SJSA1 (cell line): ENCODE measurements around the gene PRKN. TPM values are rescaled to one million over a fixed set of nuclear protein-coding genes. Genes with fewer than 3 reads are reported as not detected.

Source experiments
- DNase-seq, 2 experiments: peaks; one replicate each; pipeline ENCODE4 v3.0.0-alpha.2; 2015 to 2020; ENCODE audit warnings: low spot score in 2 of 2, low read depth in 1 of 2
- H3K27ac ChIP-seq: fragments of 250-450 bp; sonication (Bioruptor Pico); 2 replicates; pipeline ENCODE4 v1.5.1; 2020; ENCODE audit warnings: mild to moderate bottlenecking, moderate library complexity
- H3K27me3 ChIP-seq: fragments of 250-450 bp; sonication (Bioruptor Pico); replicated peaks from 2 replicates; pipeline ENCODE4 v1.5.1; 2020; ENCODE audit warnings: mild to moderate bottlenecking, moderate library complexity
- H3K36me3 ChIP-seq: fragments of 250-450 bp; sonication (Bioruptor Pico); 2 replicates; pipeline ENCODE4 v1.5.1; 2020; ENCODE audit warnings: mild to moderate bottlenecking
- H3K4me1 ChIP-seq: fragments of 250-450 bp; sonication (Bioruptor Pico); replicated peaks from 2 replicates; pipeline ENCODE4 v1.6.1; 2021; ENCODE audit warnings: mild to moderate bottlenecking
- H3K4me3 ChIP-seq: fragments of 250-450 bp; sonication (Bioruptor Pico); 2 replicates; pipeline ENCODE4 v1.5.1; 2020; ENCODE audit warnings: mild to moderate bottlenecking
- H3K9me3 ChIP-seq: fragments of 250-450 bp; sonication (Bioruptor Pico); replicated peaks from 2 replicates; pipeline ENCODE4 v1.5.1; 2020; ENCODE audit warnings: mild to moderate bottlenecking
- total RNA-seq: library from RNA; depleted of rRNA; stranded (reverse); fragments of >200 nt; shearing (Covaris generic); gene quantifications from 2 replicates; pipeline ENCODE4 v1.2.3, GENCODE V29; 2014

The PRKN gene
- total RNA-seq, 1 experiment from 2014 or later = not detected

DNA sequence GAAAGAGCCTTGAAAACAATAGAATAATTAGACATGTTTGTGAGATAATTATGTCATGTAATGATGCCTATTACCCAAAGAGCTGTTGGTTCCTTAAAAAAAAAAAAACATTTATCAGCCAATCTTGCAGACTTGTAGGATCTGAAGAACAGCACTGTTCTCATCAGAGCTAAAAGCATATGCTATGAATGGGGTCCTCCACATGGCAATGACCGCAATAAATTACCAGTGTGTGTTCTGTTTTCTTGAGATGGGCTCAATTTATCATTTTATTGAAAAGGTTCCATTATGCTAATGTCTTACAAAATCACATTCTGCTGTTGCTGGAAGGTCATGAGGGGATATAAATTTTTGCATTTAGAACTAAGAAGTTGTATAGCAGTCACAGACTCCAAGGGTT is 484.7 kb downstream of the PRKN start:
- H3K9me3 ChIP-seq = no peaks in the 10 kb centered on the region; the same call in 1 of the 2 replicates
- no peaks in the 10 kb centered on the region for H3K4me1 ChIP-seq
- no peak overlapping the region for H3K27ac ChIP-seq
- DNase-seq = no peak
- H3K4me3 ChIP-seq = no peak overlapping the region
- H3K27me3 ChIP-seq = no peaks in the 10 kb centered on the region
- no peaks in the 10 kb centered on the region for H3K36me3 ChIP-seq

DNA sequence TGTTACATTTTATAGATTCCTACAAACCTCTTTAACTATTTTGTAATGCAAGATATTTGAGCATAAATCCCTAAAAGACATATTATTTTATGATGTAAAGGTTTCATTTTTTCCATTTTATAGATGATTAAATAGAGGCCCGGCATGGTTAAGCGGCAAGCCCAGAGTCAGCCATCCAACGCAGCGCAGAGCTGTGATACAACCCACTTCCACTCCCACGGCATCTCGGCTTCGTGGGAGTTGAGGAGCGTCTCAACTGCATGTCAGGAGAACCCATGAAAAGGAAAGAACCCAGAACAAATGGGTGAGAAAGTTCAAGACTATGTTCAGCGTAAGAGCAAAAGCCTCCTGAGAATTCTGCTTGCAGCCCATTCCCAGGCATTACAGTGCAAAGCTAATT is 488.2 kb downstream of the PRKN start:
- no peaks in the 10 kb centered on the region for H3K36me3 ChIP-seq
- no peak overlapping the region for H3K27ac ChIP-seq
- DNase-seq = no peak
- H3K9me3 ChIP-seq = no peaks in the 10 kb centered on the region; the same call in 1 of the 2 replicates
- H3K27me3 ChIP-seq = no peaks in the 10 kb centered on the region
- H3K4me3 ChIP-seq = no peak overlapping the region
- H3K4me1 ChIP-seq = no peaks in the 10 kb centered on the region

DNA sequence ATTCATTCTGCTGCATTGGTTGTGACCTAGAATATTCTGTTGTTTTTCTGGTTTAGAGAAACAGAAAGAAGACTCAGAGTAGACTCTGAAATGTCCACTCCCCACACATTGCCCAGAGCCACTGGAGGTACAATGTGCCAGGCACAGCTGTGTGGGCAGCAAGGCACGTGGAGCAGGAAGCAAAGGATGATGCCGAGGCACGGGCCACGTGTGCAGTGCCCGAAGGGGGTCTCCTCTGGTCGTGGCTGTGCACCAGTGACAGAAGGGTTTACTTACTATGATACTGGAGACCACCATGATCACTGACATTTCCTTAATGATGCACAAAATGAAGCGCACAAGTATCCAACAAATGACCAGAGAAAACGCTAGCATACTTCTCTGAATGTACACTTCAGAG is 488.9 kb downstream of the PRKN start:
- no peaks in the 10 kb centered on the region for H3K36me3 ChIP-seq
- no peaks in the 10 kb centered on the region for H3K4me1 ChIP-seq
- H3K27ac ChIP-seq = no peak overlapping the region
- H3K4me3 ChIP-seq = no peak overlapping the region
- no peaks in the 10 kb centered on the region; the same call in 1 of the 2 replicates for H3K9me3 ChIP-seq
- H3K27me3 ChIP-seq = no peaks in the 10 kb centered on the region
- no peak for DNase-seq

DNA sequence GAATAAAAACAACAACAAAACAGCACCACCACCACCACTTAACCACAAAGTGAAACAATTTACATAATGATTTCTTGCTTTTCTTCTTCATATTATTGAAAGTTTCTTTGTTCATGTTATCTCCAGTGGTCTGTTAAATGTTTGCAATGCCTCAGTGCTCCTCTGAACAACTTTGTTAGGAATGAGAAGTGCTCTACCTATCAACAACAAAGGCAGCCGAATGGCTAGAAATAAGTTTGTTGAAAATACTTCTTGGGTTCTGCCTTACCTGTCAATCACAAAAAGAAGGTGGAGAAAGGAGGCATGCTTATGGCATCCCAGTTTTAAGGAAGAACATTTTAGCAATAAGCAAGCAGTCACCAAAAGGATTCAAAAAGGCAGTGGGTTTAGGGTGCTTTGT is 490.2 kb downstream of the PRKN start:
- no peak for DNase-seq
- H3K4me1 ChIP-seq = no peaks in the 10 kb centered on the region
- no peaks in the 10 kb centered on the region for H3K27me3 ChIP-seq
- no peak overlapping the region for H3K4me3 ChIP-seq
- H3K36me3 ChIP-seq = no peaks in the 10 kb centered on the region
- no peak overlapping the region for H3K27ac ChIP-seq
- H3K9me3 ChIP-seq = no peaks in the 10 kb centered on the region; the same call in 1 of the 2 replicates

DNA sequence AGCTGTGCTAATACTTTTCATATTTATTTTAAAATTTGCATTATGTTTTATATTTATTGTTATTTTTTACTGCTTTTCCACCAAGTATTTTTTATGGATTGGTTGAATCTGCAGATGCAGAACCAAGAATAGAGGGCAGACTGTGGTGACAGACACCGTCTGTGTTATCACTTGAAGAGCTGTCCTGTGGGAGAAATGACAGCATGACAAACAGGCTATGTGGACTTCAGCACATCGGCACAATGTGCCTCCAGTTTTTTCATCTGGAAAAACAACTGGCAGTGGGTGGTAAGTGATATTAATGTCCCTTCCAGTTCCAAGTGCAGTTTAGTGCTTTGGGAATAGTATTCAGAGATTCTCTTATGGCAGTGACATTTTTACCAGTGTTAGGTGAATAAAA is 492.9 kb downstream of the PRKN start:
- no peak for DNase-seq
- Histone ChIP-seq H3K4me1 (no peaks in the 10 kb centered on the region), H3K27ac (no peak overlapping the region), H3K4me3 (no peak overlapping the region), H3K27me3 (no peaks in the 10 kb centered on the region), H3K9me3 (no peaks in the 10 kb centered on the region; the same call in 1 of the 2 replicates), H3K36me3 (no peaks in the 10 kb centered on the region)

DNA sequence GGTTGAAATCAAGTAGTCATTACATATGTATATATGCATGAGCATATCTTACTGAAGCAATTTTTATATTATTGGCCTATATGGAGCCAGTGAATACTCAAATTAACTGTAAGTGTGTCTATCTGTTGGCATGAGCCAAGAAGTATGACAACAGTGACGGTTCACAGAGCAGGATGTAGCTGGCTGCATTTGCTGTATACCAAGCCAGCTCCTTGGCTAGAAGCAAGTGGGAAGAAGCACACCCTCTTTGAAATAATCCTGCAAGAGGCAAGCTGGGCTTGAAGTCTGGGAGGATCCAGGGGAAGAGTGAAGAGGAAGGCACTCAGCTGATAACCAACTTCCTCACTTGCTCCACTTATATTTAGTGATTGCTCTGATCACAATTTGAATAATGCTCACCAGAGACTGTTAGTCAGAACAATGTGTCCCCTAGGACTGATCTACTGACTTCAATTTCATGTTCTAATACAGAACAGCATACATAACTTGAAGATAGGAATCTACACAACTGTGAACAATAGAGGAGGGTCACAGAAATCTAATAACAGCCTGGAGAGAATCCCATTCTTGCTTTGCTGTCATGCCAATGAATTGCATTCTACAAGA is 497.3 kb downstream of the PRKN start:
- H3K36me3 ChIP-seq = no peaks in the 10 kb centered on the region
- no peak overlapping the region for H3K4me3 ChIP-seq
- DNase-seq = no peak

DNA sequence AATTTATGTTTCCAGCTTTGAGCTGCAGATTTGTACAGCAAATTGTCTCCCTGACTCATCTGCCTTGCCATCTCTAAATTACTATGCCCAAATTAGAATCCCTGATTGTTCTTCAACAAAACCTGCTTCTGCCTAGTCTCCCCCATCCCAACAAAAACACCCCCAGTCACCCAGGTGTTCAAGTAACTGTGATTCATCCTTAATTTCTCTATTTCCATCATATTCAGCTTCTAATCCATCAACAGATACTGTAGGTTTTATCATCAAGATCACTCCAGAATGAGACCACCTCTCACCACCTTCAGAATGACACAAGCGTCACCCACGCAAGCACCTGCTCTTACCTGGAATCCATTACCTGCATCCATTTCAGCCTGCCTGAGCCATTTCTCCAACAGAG is 498.5 kb downstream of the PRKN start:
- no peaks in the 10 kb centered on the region; the same call in 1 of the 2 replicates for H3K9me3 ChIP-seq
- H3K4me1 ChIP-seq = no peaks in the 10 kb centered on the region
- no peak for DNase-seq
- H3K4me3 ChIP-seq = no peak overlapping the region
- no peaks in the 10 kb centered on the region for H3K36me3 ChIP-seq
- H3K27me3 ChIP-seq = no peaks in the 10 kb centered on the region
- no peak overlapping the region for H3K27ac ChIP-seq

More for the DNA sequence above, 497.3 kb downstream of the PRKN start:
- Histone ChIP-seq H3K4me1 (no peaks in the 10 kb centered on the region), H3K27ac (no peak overlapping the region), H3K27me3 (no peaks in the 10 kb centered on the region), H3K9me3 (no peaks in the 10 kb centered on the region; the same call in 1 of the 2 replicates)

DNA sequence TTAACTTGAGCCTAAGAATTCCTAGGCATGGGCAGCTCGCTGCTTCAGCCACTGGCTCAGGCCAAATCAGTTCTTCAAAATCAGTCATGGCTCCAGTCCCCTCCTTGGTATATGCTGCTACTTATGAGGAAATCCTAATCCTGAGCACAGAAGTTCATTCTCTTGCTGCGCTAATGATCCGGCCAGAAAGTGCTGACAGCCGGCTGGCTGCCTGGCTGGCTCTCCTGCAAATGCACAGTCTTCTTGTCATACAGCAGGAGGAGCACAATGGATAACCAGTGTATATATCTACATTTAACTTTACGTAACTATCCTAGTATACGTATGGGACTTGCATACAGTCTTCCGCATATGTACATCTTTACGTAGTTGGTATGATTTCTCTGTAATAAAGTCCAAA is 500.8 kb downstream of the PRKN start:
- no peaks in the 10 kb centered on the region for H3K4me1 ChIP-seq
- no peak overlapping the region for H3K4me3 ChIP-seq
- no peaks in the 10 kb centered on the region; the same call in 1 of the 2 replicates for H3K9me3 ChIP-seq
- no peak for DNase-seq
- H3K36me3 ChIP-seq = no peaks in the 10 kb centered on the region
- no peaks in the 10 kb centered on the region for H3K27me3 ChIP-seq
- H3K27ac ChIP-seq = no peak overlapping the region

DNA sequence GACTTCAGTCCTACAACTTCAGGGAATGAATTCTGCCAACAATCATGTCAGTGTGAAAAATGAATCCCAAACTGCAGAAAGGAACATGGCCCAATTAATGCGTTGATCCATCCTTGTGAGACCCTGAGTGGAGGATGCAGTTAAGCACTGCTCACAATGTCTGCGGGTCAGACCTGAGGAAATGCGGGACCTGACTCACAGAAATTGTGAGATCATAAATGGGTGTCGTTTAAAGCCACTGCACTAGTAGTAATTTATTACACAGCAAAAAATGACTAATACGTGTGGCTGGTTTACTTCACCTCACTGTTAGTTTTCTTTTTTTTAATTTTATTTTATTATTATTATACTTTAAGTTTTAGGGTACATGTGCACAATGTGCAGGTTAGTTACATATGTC is 505.0 kb downstream of the PRKN start:
- Histone ChIP-seq H3K36me3 (no peaks in the 10 kb centered on the region), H3K4me1 (no peaks in the 10 kb centered on the region), H3K9me3 (no peaks in the 10 kb centered on the region; the same call in 1 of the 2 replicates), H3K27ac (no peak overlapping the region), H3K4me3 (no peak overlapping the region), H3K27me3 (no peaks in the 10 kb centered on the region)
- no peak for DNase-seq

DNA sequence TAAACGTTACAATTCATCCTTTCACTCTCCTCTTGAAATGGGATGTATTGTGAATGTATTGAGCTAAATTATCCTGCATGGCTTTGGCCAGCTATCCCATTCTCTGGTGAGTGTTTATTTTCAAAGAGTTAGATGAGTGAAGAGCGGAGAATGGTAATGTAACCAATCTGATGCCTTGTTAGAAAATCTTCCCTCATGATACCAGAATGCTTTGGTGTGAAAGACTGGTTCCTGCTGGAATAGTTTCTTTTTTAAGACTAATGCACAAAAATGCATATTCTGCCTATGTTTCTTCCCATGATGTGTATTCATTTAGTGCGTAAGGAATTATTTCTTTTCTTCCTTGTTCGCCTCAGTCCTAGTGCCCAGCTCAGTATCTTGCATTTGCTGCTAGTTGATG is 506.7 kb downstream of the PRKN start:
- no peaks in the 10 kb centered on the region for H3K36me3 ChIP-seq
- no peaks in the 10 kb centered on the region for H3K27me3 ChIP-seq
- no peak overlapping the region for H3K27ac ChIP-seq

DNA sequence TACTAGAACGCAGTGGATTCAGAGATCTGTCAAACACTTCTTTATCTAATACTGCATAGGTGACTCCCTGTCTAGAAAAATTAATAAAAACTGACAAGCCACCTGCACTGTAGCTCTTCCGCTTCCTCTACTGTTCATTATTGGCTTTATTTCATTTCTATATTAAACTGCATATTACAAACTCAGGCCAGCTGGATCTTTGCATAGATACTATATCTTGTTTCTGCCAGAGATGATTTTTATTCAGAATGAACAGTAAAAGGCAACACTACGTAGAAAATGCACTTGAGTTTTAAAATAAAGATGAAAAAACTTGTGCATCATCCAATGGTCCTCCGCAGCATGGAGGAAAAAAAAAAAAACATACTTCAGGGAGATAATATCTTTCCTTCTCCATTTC is 508.3 kb downstream of the PRKN start:
- Histone ChIP-seq H3K27ac (no peak overlapping the region), H3K4me3 (no peak overlapping the region)
- DNase-seq = no peak

More for the DNA sequence above, 506.7 kb downstream of the PRKN start:
- H3K4me3 ChIP-seq = no peak overlapping the region
- DNase-seq = no peak
- H3K9me3 ChIP-seq = no peaks in the 10 kb centered on the region; the same call in 1 of the 2 replicates
- no peaks in the 10 kb centered on the region for H3K4me1 ChIP-seq

DNA sequence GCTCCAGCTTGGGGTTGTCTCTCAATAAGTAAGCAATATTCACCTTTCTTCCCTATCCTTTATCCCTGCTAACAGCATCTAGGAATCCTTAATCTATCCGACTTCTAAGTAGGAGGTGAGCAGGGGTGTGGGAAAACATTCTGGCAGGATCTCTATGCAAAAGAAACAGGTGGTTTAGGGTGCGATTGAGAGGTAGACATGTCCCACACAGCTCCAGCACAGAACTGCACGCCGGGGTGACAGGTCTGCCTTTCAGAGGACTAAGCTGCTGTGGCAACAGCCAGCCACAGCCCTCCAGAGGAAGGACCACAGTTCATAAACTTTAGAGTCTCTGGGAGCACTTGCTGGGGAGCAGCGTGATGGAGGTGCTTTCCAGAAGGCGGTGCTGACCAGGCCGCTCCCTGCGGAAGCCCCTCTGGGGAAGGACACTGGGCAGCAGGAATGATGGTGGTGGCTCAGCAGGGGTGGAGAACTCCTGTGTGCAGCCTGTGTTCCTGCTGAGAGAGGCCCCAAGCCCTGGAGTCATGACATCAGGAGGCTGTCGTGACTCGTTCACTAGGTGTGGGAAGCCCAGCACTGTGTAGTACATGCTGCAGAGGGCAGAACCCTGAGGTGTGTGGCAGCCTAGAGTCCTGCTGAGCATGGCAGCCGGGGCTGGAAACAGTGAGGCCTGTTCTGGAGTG is 509.6 kb downstream of the PRKN start:
- DNase-seq = no peak
- H3K9me3 ChIP-seq = no peaks in the 10 kb centered on the region; the same call in 1 of the 2 replicates
- H3K4me1 ChIP-seq = no peaks in the 10 kb centered on the region
- H3K27ac ChIP-seq = no peak overlapping the region
- H3K36me3 ChIP-seq = no peaks in the 10 kb centered on the region
- no peak overlapping the region for H3K4me3 ChIP-seq
- H3K27me3 ChIP-seq = no peaks in the 10 kb centered on the region

More for the DNA sequence above, 508.3 kb downstream of the PRKN start:
- Histone ChIP-seq H3K27me3 (no peaks in the 10 kb centered on the region), H3K36me3 (no peaks in the 10 kb centered on the region), H3K9me3 (no peaks in the 10 kb centered on the region; the same call in 1 of the 2 replicates), H3K4me1 (no peaks in the 10 kb centered on the region)

DNA sequence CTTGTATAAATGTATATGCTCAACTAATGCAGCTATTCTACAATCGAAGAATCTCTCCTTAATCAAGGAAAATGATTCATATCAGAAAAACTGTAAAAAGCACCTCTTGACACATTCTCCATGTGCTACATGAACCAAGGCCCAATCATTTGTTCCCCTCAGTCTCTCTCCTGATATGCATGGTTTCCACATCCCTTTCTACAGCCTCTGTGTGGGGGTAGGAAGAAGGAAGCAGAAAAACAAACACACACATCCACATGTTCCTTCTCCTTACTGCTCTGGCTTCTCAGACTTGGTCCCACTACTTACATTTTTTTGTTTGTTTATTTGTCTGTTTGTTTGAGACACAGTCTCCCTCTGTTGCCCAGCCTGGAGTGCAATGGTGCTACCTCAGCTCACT is 510.5 kb downstream of the PRKN start:
- H3K4me1 ChIP-seq = no peaks in the 10 kb centered on the region
- H3K36me3 ChIP-seq = no peaks in the 10 kb centered on the region
- DNase-seq = no peak
- no peak overlapping the region for H3K27ac ChIP-seq
- no peaks in the 10 kb centered on the region; the same call in none of the 2 replicates for H3K9me3 ChIP-seq
- no peaks in the 10 kb centered on the region for H3K27me3 ChIP-seq
- no peak overlapping the region for H3K4me3 ChIP-seq

DNA sequence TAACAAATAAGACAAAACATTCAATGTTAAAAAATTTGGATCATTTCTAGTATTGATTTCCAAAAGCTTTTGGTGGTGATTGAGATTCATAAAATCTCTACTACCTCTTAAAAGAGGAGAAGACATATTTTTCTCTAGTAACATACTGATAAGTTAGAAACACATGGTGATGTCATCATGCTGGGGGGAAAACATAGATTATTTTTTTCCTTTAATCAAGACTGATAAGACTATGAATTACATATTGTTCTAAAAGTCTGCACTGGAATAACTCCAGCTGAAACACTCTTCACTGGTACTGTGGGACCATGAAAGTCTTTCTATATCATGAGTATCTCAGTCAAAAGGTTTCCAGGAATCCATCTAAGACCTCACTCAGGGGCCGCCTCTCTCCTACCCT is 515.8 kb downstream of the PRKN start:
- no peaks in the 10 kb centered on the region for H3K36me3 ChIP-seq
- no peaks in the 10 kb centered on the region for H3K4me1 ChIP-seq
- no peak for DNase-seq
- H3K9me3 ChIP-seq = no peaks in the 10 kb centered on the region; the same call in 1 of the 2 replicates
- H3K4me3 ChIP-seq = no peak overlapping the region
- no peaks in the 10 kb centered on the region for H3K27me3 ChIP-seq
- H3K27ac ChIP-seq = no peak overlapping the region
